ENCODE measurements around the gene CCL11. TPM values are rescaled to one million over a fixed set of nuclear protein-coding genes. Genes with fewer than 3 reads are reported as not detected.

Gene CCL11
- total RNA-seq, 2 experiments from 2014 or later: not detected

DNA sequence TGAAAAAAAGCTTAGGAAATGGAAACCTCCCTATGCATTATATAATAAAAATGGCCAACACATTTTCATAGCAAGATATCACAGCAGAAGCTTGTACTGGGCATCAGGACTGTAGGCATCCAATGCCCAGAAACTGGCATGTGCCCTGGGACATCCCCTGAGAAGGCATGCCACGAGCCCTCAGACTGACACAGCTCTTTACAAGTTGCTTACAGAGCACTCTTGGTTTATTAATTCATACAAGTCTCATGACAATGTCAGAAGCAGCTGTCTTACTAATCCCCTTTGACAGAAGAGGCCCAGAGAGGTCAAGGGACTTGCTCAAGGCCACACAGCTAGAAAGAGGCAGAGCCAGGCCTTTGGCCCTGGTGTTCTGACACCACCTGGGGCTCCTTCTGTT lies 36.1 kb upstream of the CCL11 start:
- H3K4me3 Mint-ChIP-seq: no peak overlapping the region
- ATAC-seq (no peak), DNase-seq (no peak)
- peaks cover 14% of the 10 kb centered on the region for H3K27me3 Mint-ChIP-seq (ENCODE audit: low read depth)
- no peaks in the 10 kb centered on the region for H3K36me3 Mint-ChIP-seq (ENCODE audit: low read depth)
- H3K9me3 Mint-ChIP-seq (ENCODE audit: insufficient read depth): no peaks in the 10 kb centered on the region
- ChIA-PET POLR2A (no interaction called here), CTCF (interaction anchor here (2.4 kb wide), 1 partner anchor 112 kb away, joined by 12 read pairs; the partner anchor contains the start of gene CCL1)
- no peaks in the 10 kb centered on the region for H3K4me1 Mint-ChIP-seq (ENCODE audit: low read depth)
- no peak overlapping the region for H3K27ac Mint-ChIP-seq

DNA sequence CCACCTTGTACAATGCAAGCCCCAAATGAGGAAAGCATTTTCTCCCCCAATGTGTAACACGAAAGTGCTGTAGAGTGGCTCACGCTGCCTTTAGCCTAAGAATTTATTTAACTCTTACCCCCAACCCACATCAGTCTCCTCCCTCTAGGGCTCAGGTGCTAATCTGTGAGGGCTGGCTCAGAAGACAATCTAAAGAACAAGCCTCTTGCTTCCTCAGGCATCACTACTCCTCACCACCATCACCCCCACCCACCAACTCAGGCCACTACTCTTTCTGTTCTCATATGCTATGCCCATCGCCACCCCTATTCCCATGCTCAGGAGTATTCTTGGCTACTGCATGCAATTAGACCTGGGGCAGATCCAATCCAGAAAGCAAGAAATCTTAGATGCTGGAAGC lies 34.4 kb upstream of the CCL11 start:
- POLR2A ChIA-PET: no interaction called here
- DNase-seq: no peak
- H3K4me3 Mint-ChIP-seq: no peak overlapping the region
- no peaks in the 10 kb centered on the region for H3K4me1 Mint-ChIP-seq (ENCODE audit: low read depth)
- H3K36me3 Mint-ChIP-seq (ENCODE audit: low read depth): no peaks in the 10 kb centered on the region
- H3K9me3 Mint-ChIP-seq (ENCODE audit: insufficient read depth): no peaks in the 10 kb centered on the region
- CTCF ChIA-PET: no interaction called here
- peaks cover 21% of the 10 kb centered on the region for H3K27me3 Mint-ChIP-seq (ENCODE audit: low read depth)
- no peak for ATAC-seq
- no peak overlapping the region for H3K27ac Mint-ChIP-seq

DNA sequence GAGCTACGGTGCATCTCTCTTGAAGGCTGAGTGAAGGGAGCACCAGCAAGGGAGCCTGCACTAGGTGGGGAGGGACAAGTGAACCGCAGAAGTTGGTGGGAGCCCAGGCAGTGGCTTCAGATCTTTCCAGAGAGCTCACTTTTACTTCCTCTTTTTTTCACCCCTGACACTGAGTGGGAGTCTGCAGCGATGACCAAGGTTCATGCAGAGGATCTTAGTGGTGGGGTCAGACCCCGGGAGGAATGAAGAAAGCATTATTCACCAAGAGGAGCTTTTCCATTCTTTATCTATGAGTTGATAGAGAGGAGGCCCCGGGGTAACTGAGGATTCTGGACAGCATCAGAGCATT lies 33.5 kb upstream of the CCL11 start:
- Mint-ChIP-seq H3K4me1 (ENCODE audit: low read depth) (no peaks in the 10 kb centered on the region), H3K27me3 (ENCODE audit: low read depth) (peaks cover 22% of the 10 kb centered on the region), H3K27ac (no peak overlapping the region), H3K9me3 (ENCODE audit: insufficient read depth) (no peaks in the 10 kb centered on the region), H3K36me3 (ENCODE audit: low read depth) (no peaks in the 10 kb centered on the region), H3K4me3 (no peak overlapping the region)
- ATAC-seq (no peak), DNase-seq (no peak)
- POLR2A ChIA-PET: no interaction called here
- CTCF ChIA-PET: interaction anchor here (0.9 kb wide), 1 partner anchor 51 kb away, joined by 4 read pairs; no protein-coding TSS in a partner anchor

DNA sequence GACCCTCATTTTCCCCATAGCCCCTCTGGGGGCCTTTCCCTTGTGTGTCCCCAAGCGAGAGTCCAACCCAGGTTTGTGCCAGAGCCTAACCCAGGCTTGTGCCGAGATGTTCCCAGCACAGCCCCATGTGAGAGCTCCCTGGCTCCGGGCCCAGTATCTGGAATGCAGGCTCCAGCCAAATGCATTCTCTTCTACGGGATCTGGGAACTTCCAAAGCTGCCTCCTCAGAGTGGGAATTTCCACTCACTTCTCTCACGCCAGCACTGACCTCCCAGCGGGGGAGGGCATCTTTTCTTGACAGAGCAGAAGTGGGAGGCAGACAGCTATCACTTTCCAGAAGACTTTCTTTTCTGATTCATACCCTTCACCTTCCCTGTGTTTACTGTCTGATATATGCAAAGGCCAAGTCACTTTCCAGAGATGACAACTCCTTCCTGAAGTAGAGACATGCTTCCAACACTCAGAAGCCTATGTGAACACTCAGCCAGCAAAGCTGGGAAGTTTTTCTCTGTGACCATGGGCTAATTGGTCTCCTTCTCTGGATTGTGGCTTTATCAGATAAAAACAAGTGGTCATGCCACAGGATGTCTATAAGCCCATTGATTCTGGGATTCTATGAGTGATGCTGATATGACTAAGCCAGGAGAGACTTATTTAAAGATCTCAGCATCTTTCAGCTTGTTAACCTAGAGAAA lies 33.0 kb upstream of the CCL11 start:
- no peak for ATAC-seq

DNA sequence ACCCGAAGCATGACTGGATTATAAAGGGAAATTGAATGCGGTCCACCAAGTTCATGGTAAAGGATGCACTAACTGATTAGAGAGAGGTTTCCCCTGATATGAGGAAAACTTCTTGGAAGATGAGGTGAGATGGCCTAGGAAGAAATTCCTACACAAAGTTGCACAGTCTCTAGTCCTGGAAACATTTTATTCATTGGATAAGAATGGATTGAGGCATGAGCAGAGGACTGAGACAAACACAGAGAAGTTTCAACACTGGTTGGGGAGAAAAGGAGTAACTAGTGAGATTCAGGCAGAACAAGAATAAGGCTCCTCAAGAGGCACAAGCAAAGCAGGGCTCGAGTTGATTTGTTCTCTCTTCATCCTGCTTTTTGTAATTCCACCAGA lies 32.4 kb upstream of the CCL11 start:
- Mint-ChIP-seq H3K27me3 (ENCODE audit: low read depth) (peaks cover 27% of the 10 kb centered on the region), H3K4me3 (no peak overlapping the region), H3K9me3 (ENCODE audit: insufficient read depth) (no peaks in the 10 kb centered on the region), H3K36me3 (ENCODE audit: low read depth) (no peaks in the 10 kb centered on the region), H3K27ac (no peak overlapping the region), H3K4me1 (ENCODE audit: low read depth) (no peaks in the 10 kb centered on the region)
- no peak for ATAC-seq
- CTCF ChIA-PET: no interaction called here
- DNase-seq: no peak
- POLR2A ChIA-PET: no interaction called here

More for the DNA sequence above, 33.0 kb upstream of the CCL11 start:
- ChIA-PET POLR2A (no interaction called here), CTCF (interaction anchor here (0.9 kb wide), 1 partner anchor 52 kb away, joined by 4 read pairs; no protein-coding TSS in a partner anchor)
- no peaks in the 10 kb centered on the region for H3K4me1 Mint-ChIP-seq (ENCODE audit: low read depth)
- H3K27ac Mint-ChIP-seq: no peak overlapping the region
- peaks cover 25% of the 10 kb centered on the region for H3K27me3 Mint-ChIP-seq (ENCODE audit: low read depth)
- H3K36me3 Mint-ChIP-seq (ENCODE audit: low read depth): no peaks in the 10 kb centered on the region
- DNase-seq: no peak
- no peaks in the 10 kb centered on the region for H3K9me3 Mint-ChIP-seq (ENCODE audit: insufficient read depth)
- H3K4me3 Mint-ChIP-seq: no peak overlapping the region

DNA sequence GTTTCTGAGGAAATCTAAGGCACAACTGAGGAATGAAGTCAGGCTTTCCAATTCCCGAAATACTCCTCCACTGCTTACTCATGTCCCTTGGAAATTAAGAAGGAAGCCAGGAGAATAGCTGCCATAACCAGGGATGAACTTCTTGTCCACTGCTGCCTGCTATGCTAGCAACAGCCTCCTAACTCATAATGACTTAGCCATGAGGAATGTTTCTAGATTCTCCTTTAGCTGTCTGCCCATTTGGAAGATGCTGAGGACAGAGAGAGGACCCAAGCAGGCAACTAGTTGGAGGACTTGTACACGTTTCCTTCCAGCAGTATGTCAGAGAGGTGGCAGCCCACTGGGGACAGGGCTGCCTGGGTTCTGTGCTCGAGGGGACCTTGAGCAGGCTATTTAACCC lies 31.4 kb upstream of the CCL11 start:
- DNase-seq: no peak
- ChIA-PET POLR2A (no interaction called here), CTCF (interaction anchor here (1.5 kb wide), 1 partner anchor 107 kb away, joined by 5 read pairs; no protein-coding TSS in a partner anchor)
- Mint-ChIP-seq H3K4me3 (no peak overlapping the region), H3K4me1 (ENCODE audit: low read depth) (peaks cover 4% of the 10 kb centered on the region), H3K27ac (no peak overlapping the region), H3K27me3 (ENCODE audit: low read depth) (peaks cover 27% of the 10 kb centered on the region), H3K36me3 (ENCODE audit: low read depth) (no peaks in the 10 kb centered on the region), H3K9me3 (ENCODE audit: insufficient read depth) (no peaks in the 10 kb centered on the region)
- no peak for ATAC-seq

DNA sequence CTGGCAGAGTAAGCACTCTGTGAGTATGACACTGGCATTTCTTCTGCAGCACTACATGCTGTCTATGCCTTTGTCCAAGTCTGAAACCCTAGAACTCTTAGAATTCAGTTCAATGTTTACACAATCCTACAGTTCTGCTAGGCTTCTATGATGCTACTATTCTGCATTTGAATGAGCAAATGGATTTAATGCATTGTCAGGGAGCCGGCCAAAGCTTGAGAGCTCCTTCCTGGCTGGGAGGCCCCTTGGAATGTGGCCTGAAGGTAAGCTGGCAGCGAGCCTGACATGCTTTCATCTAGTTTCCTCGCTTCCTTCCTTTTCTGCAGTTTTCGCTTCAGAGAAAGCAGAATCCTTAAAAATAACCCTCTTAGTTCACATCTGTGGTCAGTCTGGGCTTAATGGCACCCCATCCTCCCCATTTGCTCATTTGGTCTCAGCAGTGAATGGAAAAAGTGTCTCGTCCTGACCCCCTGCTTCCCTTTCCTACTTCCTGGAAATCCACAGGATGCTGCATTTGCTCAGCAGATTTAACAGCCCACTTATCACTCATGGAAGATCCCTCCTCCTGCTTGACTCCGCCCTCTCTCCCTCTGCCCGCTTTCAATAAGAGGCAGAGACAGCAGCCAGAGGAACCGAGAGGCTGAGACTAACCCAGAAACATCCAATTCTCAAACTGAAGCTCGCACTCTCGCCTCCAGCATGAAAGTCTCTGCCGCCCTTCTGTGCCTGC lies 30.7 kb upstream of the CCL11 start, which contains the start of gene CCL2:
Gene CCL2 (plus strand): TSS at position 635 of the 730 bp plus-strand sequence. CDS start 65 bp downstream, at position 700.
- Mint-ChIP-seq H3K9me3 (ENCODE audit: insufficient read depth) (no peaks in the 10 kb centered on the region), H3K4me3 (no peak within 1 kb of the TSS), H3K27me3 (ENCODE audit: low read depth) (peaks cover 29% of the 10 kb centered on the region), H3K4me1 (ENCODE audit: low read depth) (peaks cover 8% of the 10 kb centered on the region), H3K36me3 (ENCODE audit: low read depth) (no peaks in the 10 kb centered on the region), H3K27ac (no peak within 1 kb of the TSS)
- ChIA-PET POLR2A (no interaction called here), CTCF (interaction anchor here (1.5 kb wide), 1 partner anchor 106 kb away, joined by 5 read pairs; no protein-coding TSS in a partner anchor)
- ATAC-seq (no peak), DNase-seq (no peak)

DNA sequence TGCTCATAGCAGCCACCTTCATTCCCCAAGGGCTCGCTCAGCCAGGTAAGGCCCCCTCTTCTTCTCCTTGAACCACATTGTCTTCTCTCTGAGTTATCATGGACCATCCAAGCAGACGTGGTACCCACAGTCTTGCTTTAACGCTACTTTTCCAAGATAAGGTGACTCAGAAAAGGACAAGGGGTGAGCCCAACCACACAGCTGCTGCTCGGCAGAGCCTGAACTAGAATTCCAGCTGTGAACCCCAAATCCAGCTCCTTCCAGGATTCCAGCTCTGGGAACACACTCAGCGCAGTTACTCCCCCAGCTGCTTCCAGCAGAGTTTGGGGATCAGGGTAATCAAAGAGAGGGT lies 30.2 kb upstream of the CCL11 start:
- H3K27me3 Mint-ChIP-seq (ENCODE audit: low read depth): peaks cover 29% of the 10 kb centered on the region

DNA sequence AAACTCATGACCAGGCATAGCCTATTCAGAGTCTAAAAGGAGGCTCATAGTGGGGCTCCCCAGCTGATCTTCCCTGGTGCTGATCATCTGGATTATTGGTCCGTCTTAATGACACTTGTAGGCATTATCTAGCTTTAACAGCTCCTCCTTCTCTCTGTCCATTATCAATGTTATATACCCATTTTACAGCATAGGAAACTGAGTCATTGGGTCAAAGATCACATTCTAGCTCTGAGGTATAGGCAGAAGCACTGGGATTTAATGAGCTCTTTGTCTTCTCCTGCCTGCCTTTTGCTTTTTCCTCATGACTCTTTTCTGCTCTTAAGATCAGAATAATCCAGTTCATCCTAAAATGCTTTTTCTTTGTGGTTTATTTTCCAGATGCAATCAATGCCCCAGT lies 29.7 kb upstream of the CCL11 start:
- DNase-seq: no peak
- ATAC-seq: no peak
- ChIA-PET POLR2A (no interaction called here), CTCF (interaction anchor here (0.7 to 1.6 kb wide), 2 partner anchors 55 to 106 kb away, joined by 3 to 5 read pairs; no protein-coding TSS in a partner anchor)
- Mint-ChIP-seq H3K27ac (no peak overlapping the region), H3K4me3 (no peak overlapping the region), H3K27me3 (ENCODE audit: low read depth) (peaks cover 28% of the 10 kb centered on the region), H3K36me3 (ENCODE audit: low read depth) (no peaks in the 10 kb centered on the region), H3K4me1 (ENCODE audit: low read depth) (peaks cover 8% of the 10 kb centered on the region), H3K9me3 (ENCODE audit: insufficient read depth) (no peaks in the 10 kb centered on the region)

More for the DNA sequence above, 30.2 kb upstream of the CCL11 start:
- no peak overlapping the region for H3K4me3 Mint-ChIP-seq
- peaks cover 8% of the 10 kb centered on the region for H3K4me1 Mint-ChIP-seq (ENCODE audit: low read depth)
- H3K27ac Mint-ChIP-seq: no peak overlapping the region
- ATAC-seq: no peak
- H3K36me3 Mint-ChIP-seq (ENCODE audit: low read depth): no peaks in the 10 kb centered on the region
- ChIA-PET CTCF (interaction anchor here (1.6 kb wide), 1 partner anchor 107 kb away, joined by 5 read pairs; no protein-coding TSS in a partner anchor), POLR2A (no interaction called here)
- no peaks in the 10 kb centered on the region for H3K9me3 Mint-ChIP-seq (ENCODE audit: insufficient read depth)
- no peak for DNase-seq

DNA sequence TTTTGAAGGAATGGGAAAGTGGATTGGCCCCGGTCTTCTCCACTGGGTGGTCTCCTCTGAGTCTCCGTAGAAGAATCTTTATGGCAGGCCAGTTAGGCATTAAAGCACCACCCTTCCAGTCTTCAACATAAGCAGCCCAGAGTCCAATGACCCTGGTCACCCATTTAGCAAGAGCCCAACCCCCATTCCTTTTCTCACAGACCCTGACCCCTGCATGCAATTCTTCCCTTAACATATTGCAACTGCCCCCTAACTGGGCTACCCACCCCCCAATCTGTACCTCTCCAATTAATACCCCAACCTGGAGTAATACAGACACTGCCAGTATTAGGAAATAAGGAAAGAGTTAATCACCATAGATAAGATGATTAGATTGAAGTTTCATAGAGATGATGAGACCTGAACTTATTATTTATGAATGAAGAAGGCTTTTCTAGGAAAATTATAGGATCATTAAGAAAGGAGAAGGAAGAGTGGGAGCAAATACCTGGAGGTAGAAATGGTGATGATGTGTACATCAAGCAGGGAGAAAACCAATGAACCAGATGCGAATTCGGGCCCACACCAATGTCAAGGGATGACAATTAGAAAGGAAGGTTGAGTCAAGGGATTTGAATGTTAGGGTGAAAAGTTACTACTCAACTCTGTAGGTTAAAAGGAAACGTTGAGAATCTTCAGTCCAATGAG lies 28.1 kb upstream of the CCL11 start:
- Mint-ChIP-seq H3K4me1 (ENCODE audit: low read depth) (peaks cover 11% of the 10 kb centered on the region), H3K36me3 (ENCODE audit: low read depth) (no peaks in the 10 kb centered on the region), H3K4me3 (no peak overlapping the region), H3K9me3 (ENCODE audit: insufficient read depth) (no peaks in the 10 kb centered on the region), H3K27me3 (ENCODE audit: low read depth) (peaks cover 26% of the 10 kb centered on the region), H3K27ac (no peak overlapping the region)
- ChIA-PET POLR2A (no interaction called here), CTCF (no interaction called here)
- no peak for ATAC-seq
- DNase-seq: no peak

DNA sequence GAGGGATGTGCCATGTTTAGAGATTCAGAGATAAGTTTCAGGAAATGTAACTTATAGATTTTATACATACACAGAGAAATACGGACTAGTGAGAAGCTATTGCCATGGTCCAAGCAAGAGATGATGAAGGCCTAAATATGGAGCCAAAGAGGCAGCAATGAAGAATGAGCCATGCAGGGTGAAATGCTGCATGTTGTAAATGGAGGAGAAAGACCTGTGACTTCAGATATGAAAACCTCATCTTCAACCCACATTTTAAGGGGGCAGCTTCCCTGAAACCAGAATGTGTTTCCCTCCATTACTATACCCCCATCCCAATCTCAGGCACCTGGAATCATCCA lies 27.6 kb upstream of the CCL11 start:
- Mint-ChIP-seq H3K27me3 (ENCODE audit: low read depth) (peaks cover 22% of the 10 kb centered on the region), H3K36me3 (ENCODE audit: low read depth) (no peaks in the 10 kb centered on the region), H3K4me3 (no peak overlapping the region), H3K9me3 (ENCODE audit: insufficient read depth) (no peaks in the 10 kb centered on the region), H3K27ac (no peak overlapping the region), H3K4me1 (ENCODE audit: low read depth) (peaks cover 11% of the 10 kb centered on the region)
- no peak for ATAC-seq
- POLR2A ChIA-PET: no interaction called here
- DNase-seq: no peak
- CTCF ChIA-PET: no interaction called here

DNA sequence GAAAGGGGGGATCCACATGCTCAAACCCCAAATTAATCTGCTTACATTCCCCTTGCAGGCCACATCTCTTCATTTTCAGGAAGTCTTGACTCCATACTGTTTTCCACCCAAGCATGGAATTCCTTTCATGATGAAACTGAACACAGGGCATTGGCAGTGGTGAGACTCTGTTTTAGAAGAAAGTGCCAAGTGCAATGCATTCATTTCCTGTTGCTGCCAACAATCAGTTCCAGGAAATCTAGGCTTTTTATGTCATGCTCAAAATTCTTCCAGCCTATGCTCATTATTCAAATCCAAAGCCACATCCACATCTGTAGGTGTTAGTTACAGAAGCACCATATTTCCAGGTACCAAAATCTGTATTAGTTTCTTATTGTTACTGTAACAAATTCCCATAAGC lies 26.4 kb upstream of the CCL11 start:
- DNase-seq (no peak), ATAC-seq (no peak)
- POLR2A ChIA-PET: no interaction called here
- Mint-ChIP-seq H3K4me1 (ENCODE audit: low read depth) (peaks cover 11% of the 10 kb centered on the region), H3K36me3 (ENCODE audit: low read depth) (no peaks in the 10 kb centered on the region), H3K27ac (no peak overlapping the region), H3K9me3 (ENCODE audit: insufficient read depth) (no peaks in the 10 kb centered on the region), H3K27me3 (ENCODE audit: low read depth) (peaks cover 19% of the 10 kb centered on the region), H3K4me3 (no peak overlapping the region)
- CTCF ChIA-PET: no interaction called here

Measured in activated CD8-positive, alpha-beta T cell treated with anti-CD3 and anti-CD28 coated beads, Interleukin-2, amount 10 ng/mL, durations not matched to agents 7 days and 5 days (primary cell).